GM21526 (cell line): ENCODE data around the gene GARIN5A.
"Not testable (repeated sequence)": the region's sequence is repeated elsewhere in the genome, so short reads cannot be mapped to it uniquely, and the experiment has no call there.

Experiments used
- ATAC-seq: cut with Tn5 transposase; IDR thresholded peaks from one replicate; pipeline ENCODE4 v1.9.1; 2021; ENCODE audit warnings: moderate library complexity; ENCODE audit not compliant: unreplicated experiment, low FRiP score

Gene GARIN5A

DNA sequence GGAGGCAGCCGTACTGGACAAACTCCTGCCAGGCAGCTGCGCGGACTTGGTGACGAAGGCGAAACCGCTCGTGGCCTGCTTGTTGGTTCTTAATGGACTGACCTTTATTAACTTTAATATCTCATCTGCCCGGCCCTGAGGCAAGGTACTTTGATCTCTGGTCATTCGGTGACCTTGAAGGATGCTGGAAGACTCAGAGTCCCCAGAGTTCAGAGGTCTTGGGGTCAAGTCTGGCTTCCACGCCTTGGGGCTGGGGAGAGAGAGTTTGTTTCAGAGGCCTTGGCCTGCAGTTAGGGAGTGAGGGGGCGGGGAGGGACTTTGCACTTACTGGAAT, 10.0 kb downstream of the GARIN5A start:
- ATAC-seq: no peak

DNA sequence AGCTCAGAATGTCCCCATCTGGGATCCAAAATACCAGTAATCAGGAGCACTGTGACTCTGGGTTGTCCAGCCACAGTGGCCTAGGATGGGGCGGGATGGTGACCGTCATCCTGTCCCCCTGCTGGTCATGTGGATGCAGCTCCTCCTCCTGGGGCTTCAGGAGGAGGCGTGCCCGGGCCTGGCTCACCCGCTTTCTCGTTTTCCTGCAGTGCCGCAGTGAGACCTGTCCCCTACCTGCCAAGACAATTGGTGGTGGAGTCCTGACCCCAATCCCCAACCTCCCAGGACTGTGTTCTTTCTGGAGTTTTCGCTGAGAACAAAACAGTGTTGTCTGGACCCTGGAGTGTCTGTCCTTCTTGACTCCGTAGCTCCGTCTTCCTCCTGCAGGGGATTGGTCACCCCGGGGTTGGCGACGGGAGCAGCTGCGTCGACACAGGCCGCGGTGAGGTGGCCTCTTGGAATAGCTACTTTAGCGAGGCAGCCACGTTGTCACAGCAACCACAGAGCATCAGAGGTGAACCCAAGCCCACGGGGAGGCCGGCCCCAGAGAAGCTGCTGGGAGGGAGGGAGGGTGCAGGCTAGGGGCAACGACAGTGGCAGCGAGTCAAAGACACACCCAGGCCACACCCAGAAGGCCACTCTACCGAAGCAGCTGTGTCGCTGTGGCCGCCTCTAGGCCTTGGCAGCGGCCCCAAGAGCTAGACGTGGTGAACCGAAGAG, 10.5 kb downstream of the GARIN5A start:
- no peak for ATAC-seq

DNA sequence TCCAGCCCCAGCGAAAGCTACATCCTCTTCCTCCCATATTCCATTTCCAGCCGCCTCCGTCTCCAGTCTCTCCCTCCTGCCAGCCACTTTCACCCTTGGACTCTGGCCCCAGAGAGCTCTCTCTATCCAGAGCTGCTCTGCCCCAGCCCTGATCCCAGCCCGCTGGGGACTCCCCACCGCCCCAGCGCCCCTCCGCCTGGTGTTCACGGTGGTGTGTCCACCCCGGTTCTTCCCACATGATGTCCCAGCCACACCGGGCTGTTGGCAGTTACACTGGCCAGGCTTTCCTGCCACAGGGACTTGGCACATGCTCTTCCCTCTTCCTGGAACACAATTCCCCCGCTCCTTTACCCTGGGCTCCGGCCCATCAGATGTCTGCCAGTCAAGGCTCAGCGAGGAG, 11.6 kb downstream of the GARIN5A start:
- ATAC-seq: no peak

DNA sequence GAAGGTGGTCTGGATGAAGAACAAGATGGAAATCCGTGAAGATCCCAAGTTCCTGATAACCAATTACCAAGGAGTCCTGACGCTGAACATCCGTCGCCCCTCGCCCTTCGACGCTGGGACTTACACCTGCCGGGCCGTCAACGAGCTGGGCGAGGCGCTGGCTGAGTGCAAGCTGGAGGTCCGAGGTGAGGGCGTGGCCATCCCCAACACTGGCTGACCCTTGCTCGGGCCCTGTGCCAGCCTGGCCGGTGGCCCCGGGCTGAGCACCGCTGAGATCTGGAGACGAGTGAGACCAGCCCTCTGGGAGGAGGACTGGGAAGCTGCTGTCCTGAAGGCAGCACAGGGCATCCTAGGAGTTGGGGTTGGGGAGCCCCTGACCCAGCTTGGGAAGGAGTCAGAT, 12.3 kb downstream of the GARIN5A start:
- ATAC-seq: no peak

DNA sequence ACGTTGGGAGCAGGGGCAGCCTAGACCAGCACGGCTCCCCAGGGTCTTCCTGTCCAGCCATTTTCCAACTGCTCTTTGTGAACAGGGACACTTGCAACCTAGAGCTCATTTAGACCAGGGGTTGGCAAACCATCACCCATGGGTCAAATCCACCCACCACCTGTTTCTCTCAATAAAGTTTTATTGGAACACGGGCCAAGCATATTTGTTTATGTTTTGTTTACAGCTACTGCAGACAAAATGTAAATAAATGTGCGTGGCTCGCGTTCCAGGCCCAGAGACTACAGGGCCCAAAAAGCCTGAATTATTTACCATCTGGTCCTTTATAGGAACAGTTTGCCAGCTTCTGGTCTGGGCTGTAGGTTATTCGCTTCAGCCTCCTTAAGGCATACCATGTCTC, 13.7 kb downstream of the GARIN5A start:
- ATAC-seq: no peak

DNA sequence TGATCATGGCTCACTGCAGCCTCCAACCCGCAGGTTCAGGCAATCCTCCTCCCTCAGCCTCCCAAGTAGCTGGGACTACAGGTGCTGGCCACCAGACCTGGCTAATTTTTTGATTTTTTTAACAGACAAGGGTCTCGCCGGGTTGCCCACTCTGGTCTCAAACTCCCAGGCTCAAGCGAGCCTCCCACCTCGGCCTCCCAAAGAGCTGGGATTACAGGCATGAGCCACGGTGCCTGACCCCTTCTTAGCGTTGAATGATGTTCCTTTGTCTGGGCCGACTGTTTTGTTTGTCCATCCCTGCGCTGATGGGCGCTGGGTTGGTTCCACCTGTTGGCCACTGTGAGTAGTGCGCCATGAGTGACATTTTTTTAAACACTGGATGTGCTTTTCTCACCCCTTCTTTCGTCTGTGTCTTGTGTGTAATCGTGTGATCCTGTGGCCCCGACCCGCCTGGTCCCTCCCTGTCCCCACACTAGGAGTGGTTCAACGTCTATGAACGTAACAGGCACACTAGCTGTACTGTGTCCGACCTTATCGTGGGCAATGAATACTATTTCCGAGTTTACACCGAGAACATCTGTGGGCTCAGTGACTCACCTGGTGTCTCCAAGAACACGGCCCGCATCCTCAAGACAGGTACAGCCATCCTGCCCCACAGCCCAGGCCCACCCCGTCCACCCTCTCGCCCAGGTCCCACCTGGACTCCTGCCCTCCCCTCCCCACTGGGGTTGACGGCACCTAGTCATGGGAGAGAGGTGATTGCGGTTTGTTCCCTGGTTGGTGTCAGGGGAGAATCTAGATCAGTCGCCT, 15.4 kb downstream of the GARIN5A start:
- no peak for ATAC-seq

DNA sequence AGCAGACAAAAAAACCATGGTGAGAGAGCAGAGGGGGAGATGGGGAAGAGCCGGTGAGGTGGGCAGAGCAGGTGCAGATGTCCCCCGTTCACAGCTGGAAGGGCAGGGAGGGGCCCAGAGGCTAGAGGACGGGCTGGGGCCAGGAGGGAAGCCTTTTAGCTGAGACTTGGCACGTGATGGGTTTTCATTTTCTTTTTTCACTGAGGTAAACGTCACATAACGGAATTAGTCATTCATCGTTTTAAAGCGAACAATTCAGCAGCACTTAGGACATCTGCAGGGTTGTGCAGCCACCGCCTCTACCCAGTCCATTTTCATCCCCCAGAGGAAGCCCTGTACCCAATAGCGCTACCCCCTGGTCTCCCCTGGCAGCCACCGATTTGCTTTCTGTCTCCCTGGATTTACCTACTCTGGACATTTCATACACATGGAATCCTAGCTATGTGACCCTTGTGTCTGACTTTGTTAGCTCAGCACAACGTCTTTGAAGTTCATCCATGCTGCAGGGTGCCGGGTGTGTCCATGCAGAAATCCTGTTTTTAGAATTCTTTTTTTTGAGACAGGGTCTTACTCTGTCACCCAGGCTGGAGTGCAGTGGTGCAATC, 16.4 kb downstream of the GARIN5A start:
- no peak for ATAC-seq

DNA sequence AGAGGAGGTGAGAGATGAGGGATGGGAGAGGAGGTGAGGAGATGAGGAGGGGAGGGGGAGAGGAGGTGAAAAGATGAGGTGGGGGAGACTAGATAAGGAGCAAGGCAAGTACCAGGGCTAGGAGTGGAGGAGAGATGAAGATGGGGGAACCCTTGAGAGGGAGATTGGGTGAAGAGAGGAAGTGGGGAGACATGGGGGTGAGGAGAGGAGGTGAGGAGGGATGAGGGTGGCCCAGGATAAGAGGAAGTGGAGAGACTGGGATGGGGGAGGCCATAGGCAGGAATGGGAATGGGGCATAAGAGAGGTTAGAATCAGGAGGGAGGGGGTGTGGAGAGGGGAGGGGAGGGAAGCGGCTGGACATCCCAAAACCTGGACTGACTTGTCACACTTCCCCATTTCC, 17.0 kb downstream of the GARIN5A start:
- ATAC-seq: no peak

DNA sequence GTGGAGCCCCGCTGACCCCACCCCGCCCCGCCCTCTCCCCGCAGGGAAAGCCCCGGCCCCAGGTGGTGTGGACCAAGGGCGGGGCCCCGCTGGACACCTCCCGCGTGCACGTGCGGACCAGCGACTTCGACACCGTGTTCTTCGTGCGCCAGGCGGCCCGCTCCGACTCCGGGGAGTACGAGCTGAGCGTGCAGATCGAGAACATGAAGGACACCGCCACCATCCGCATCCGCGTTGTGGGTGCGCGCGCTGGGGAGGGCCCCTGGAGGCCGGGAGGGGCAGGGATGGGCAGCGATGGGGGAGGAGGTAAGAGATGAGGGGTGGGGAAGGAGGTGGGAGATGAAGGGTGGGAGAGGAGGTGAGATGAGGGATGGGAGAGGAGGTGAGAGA, 17.6 kb downstream of the GARIN5A start:
- ATAC-seq: no peak

DNA sequence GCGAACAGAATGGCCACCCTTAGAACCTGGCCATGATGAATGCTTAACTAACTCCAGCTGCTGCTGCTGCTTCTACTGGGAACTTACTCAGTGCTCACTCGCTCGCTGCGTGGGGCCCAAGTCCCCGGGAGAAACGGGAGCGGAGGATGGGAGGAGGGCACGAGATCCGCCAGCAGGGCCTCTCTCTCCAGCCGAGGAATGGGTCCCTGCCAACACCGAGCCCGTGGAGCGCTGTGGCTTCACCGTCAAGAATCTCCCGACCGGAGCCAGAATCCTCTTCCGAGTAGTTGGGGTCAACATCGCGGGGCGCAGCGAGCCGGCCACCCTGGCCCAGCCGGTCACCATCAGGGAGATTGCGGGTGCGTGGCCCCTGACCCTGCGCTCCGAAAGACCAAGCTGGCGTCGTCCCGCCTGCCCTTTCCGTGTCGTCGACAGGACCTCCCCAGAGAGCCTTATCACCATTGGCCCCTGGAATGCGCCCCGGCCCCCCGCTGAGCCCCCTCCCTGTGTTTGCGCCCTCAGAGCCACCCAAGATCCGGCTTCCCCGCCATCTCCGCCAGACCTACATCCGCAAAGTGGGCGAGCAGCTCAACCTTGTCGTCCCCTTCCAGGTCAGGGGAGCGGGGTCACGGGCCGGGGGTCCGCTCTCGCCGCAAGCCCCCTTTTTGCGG, 18.1 kb downstream of the GARIN5A start:
- no peak for ATAC-seq

DNA sequence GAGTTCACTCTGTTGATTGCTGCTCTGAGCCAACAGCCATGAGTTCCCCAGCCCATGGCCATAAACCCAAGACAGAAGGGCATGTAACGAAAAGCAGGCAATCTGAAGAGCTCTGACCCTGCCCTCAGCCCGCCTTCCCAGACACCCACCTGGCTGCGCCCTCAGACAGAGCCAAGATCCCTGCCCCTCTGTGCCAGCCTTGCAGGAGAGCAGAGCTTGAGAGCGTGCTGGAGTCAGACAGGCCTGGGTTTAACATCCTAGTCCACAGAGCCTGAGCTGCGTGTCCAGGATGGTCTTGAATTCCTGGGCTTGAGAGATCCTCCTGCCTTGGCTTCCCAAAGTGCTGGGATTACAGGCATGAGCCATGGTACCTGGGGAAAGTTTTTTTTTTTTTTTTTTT, 19.3 kb downstream of the GARIN5A start:
- ATAC-seq: no peak

DNA sequence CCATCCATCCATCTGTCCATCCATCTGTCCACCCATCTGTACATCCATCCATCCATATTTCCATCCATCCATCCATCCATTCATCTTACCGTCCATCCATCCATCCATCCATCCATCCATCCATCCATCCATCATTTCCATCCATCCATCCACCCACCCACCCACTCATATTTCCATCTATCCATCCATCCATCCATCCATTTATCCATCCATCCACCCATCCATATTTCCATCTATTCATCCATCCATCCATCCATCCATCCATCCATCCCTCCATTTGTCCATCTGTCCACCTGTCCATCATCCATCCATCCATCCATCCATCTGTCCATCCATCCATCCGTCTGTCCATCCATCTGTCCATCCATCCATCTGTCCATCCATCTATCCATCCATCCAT, 20.7 kb downstream of the GARIN5A start:
- no peak for ATAC-seq

DNA sequence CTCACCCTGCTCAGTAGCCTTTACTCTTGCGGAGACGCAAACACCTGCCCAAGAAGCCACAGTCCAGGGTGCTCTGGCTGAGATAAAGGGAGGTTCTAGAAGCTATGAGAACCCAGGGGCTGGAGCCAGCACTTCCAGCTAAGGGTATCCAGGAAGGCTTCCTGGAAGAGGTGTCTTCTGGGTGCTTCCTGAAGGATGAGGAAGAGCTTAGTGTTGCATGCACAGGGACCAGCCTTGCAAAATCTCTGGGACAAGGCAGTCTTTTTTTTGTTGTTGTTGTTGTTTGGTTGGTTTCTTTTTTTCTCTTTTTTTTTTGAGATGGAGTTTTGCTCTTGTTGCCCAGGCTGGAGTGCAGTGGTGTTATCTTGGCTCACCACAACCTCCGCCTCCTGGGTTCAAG, 23.4 kb downstream of the GARIN5A start:
- ATAC-seq: no peak

DNA sequence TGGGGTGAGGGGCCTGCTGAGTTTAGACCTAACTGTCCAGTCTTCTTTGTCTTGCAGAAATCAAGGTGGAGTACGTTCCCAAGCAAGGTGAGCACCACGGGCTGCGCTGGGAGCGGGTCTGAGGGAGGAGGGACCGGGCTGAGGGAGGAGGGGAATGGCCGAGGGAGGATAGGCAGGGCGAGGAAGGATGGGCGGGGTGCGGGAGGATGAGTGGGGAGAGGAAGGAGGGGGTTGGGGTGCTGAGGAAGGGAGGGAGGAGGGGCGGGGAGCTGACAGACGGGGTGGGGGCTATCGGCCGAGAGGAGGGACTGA, 25.5 kb downstream of the GARIN5A start:
- no peak for ATAC-seq

DNA sequence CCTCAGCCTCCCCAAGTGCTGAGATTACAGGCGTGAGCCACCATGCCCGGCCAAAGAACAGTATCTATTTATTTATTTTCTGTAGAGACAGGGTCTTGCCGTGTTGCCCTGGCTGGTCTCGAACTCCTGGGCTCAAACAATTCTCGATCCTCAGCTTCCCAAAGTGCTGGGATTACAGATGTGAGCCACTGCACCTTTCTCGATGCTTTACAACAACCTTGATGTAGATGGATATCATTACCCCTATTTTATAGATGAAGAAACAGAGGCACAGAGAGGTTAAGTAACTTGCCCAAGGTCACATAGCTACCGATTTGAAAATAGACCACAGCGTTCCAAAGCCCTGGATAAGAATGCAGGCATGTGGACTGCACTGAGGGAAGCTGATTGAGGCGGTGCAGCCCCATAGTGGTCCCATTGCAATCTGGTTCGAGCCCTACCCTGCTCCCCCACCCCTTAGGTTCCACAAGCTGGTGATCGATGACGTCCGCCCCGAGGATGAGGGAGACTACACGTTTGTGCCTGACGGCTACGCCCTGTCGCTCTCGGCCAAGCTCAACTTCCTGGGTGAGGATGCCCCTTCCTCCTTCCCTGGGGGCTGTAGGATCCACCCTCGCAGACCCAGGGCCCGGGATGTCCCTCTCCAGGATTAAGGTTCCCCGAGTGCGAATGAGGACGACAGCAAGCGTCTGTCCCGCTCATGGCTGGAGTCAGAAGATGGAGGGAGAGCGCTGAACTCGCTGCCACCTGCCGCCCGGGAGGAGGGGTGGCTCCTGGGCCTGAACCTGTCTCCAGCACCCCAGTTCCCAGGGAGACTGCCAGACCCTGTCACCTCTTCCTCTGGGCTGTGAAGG, 26.1 kb downstream of the GARIN5A start:
- no peak for ATAC-seq

DNA sequence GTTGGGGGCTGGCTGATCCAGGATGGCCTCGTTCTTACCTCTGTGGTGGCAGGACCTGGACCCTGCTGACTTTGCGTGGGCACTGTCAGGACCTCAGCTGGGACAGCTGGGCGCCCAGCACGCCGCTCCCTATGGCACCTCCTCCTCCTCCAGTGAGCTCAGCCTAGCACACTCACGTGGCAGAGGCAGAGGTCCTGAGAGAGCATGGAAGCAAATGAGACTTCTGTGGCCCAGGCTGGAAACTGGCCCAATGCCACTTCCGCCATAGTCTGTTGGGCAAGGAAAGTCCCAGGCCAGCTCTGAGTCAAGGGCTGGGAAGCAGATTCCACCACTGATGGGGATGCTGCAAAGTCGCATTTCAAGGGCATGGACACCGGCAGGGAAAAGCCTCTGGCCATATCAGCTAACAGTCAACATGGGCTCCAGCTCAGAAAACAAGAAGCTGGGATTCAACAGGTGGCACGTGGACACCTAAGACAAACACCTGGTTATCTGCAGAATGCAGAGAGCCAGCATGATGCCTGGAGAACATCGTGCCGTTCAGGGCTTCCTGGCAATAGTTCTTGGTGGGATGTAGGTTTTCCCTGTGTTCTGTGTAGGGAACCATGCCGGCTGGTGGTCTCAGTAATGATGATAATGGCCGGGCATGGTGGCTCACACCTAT, 27.3 kb downstream of the GARIN5A start:
- ATAC-seq: no peak

DNA sequence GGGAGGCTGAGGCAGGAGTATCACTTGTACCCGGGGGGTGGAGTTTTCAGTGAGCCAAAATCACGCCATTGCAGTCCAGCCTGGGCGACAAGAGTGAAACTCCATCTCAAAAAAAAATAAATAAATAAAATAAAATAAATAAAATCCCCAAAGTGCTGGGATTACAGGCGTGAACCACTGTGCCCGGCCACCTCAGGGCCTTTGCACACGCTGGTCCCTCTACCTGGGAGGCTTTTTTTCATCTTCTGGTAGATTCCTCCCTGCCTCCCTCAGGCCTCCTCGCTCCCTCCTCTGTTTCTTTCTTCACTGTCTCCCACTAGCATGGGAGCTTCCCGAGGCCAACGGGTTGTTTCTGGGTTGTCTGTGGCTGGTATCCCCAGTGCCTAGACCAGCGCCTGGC, 28.9 kb downstream of the GARIN5A start:
- ATAC-seq: no peak

DNA sequence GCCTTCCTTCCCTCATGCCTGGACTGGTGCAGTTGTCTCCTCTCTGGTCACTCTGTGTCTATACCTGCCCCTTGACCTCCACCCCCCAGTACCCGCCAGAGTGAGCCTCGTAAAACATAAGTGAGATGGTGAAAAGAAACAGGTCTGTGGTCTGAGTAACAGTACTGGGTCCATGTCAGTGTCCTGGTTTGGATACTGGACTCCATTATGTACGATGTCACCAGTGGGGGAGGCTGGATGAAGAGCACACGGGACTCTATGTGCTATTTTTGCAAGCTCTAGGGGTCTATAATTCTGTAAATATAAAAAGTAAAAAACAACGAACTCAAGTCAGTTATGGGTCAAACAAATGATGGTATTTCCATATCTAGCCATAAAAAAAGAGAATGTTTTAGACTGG, 29.6 kb downstream of the GARIN5A start:
- ATAC-seq: no peak

DNA sequence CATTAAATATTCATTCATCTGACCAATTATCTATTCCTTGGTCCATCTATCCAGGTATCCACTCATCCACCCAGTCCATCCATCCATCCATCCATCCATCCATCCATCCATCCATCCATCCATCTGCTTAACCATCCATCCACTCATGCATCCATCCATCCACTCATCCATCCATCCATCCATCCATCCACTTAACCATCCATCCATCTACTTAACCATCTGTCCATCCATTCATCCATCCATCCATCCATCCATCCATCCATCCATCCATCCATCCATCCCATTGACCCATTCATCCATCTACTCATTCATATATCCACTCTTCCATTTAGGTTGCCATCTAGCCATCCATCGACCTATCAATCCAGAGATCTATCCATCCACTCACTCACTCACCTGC, 32.6 kb downstream of the GARIN5A start:
- no peak for ATAC-seq

DNA sequence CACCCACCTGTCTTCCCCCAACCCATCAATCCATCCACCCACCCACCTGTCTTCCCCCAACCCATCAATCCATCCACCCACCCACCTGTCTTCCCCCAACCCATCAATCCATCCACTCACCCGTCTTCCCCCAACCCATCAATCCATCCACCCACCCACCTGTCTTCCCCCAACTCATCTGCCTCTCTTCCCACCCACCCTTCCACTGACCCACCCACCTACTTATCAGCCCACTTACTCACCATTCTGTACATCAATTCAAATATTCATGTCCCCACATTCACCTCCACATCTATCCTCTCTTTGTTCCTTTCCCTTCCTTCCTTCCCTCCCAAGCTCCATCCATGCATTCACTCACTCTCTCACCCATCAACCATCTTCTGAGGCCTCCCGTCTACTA, 37.5 kb downstream of the GARIN5A start:
- not testable (repeated sequence) for ATAC-seq
